ENCODE measurements around the gene OPN4.

- TF ChIP-seq CTCF (IDR thresholded peaks at IDR 0.05), result no peak
- TF ChIP-seq POLR2A (IDR thresholded peaks at IDR 0.05), result no peak
Observed at GRCh38 chr10:86707505-86707904, 53.2 kb downstream of the OPN4 start.
